HepG2 (cell line): ENCODE results near the gene HS3ST5. TPM values are rescaled to one million over a fixed set of nuclear protein-coding genes. Genes with fewer than 3 reads are reported as not detected.

Experiments used
- ATAC-seq: fragments of 200-7000 bp; cut with Tn5 transposase; 3 replicates; pipeline ENCODE4 v1.9.1; 2020; ENCODE audit warnings: mild to moderate bottlenecking, moderate library complexity
- BruUV-seq: library from RNA; stranded (reverse); fragments of 400-500 nt; replicated peaks from 2 replicates; lab custom pipeline; 2021; lab: Mats Ljungman, UMichigan
- CTCF ChIA-PET: fragments of 300-600 bp; formaldehyde crosslinking; extraction: SDS; loops from one replicate; lab custom pipeline; 2021; ENCODE audit warnings: low total read pairs, inconsistent platforms, low intra/inter-chr PET ratio; lab: Yijun Ruan, JAX
- POLR2A ChIA-PET: fragments of 350-600 bp; sonication (Branson Sonifier 250); formaldehyde crosslinking; loops from one replicate; lab custom pipeline; 2020; ENCODE audit warnings: antibody characterized with exemption, inconsistent platforms; lab: Yijun Ruan, JAX
- DNase-seq: peaks from one replicate; pipeline ENCODE4 v3.0.0-alpha.2; 2015; ENCODE audit warnings: low spot score
- FAIRE-seq: peaks from 3 replicates; lab custom pipeline; 2011; peaks lifted over from hg19 to GRCh38; lab: Jason Lieb, UNC
- H2AFZ ChIP-seq: one replicate; pipeline ENCODE4 v1.6.1; 2011; ENCODE audit warnings: low read length, inconsistent platforms
- H3K27ac ChIP-seq: fragments of 300-600 bp; 3 replicates; pipeline ENCODE4 v1.8.0; 2011; ENCODE audit warnings: mixed run types, mild to moderate bottlenecking, mixed read lengths, low read length, inconsistent platforms; ENCODE audit not compliant: insufficient read depth; ENCODE audit errors: extremely low read length
- H3K27me3 ChIP-seq, 2 experiments: fragments of 200-600 bp in 1 of 2; 2 replicates in 1 of 2; 3 replicates in 1 of 2; pipeline versions ENCODE4 v1.6.0 to v1.8.0; 2011; ENCODE audit warnings: low read length in 2 of 2, mild to moderate bottlenecking in 2 of 2, moderate library complexity in 2 of 2, inconsistent platforms in 1 of 2; ENCODE audit not compliant: insufficient read depth in 2 of 2, control insufficient read depth in 1 of 2
- H3K36me3 ChIP-seq, 2 experiments: fragments of 200-600 bp in 1 of 2; replicated peaks in 1 of 2; 2 replicates in 1 of 2; 3 replicates in 1 of 2; pipeline versions ENCODE4 v1.5.1 to v1.8.0; 2011; ENCODE audit warnings: low read length in 2 of 2, inconsistent platforms in 1 of 2; ENCODE audit not compliant: insufficient read depth in 2 of 2, control insufficient read depth in 1 of 2
- H3K4me1 ChIP-seq: 2 replicates; pipeline ENCODE4 v1.5.1; 2012; ENCODE audit warnings: low read length, inconsistent platforms; ENCODE audit not compliant: insufficient read depth
- H3K4me2 ChIP-seq: 2 replicates; pipeline ENCODE4 v1.6.0; 2011; ENCODE audit warnings: low read depth, low read length, inconsistent platforms
- H3K4me3 ChIP-seq, 3 experiments: fragments of 200-600 bp in 1 of 3; sonication (generic), shearing (Covaris generic) in 1 of 3; replicated peaks in 1 of 3; 2 replicates each; pipeline ENCODE4 v1.5.1; 2011 to 2016; ENCODE audit warnings: low read length in 3 of 3, inconsistent platforms in 2 of 3, low read depth in 2 of 3, mild to moderate bottlenecking in 2 of 3, control low read depth in 1 of 3, mixed read lengths in 1 of 3; ENCODE audit not compliant: insufficient read depth in 1 of 3
- H3K79me2 ChIP-seq: one replicate; pipeline ENCODE4 v1.6.1; 2011; ENCODE audit warnings: low read length, inconsistent platforms; ENCODE audit not compliant: insufficient read depth
- H3K9ac ChIP-seq: 2 replicates; pipeline ENCODE4 v1.6.0; 2011; ENCODE audit warnings: mild to moderate bottlenecking, low read depth, low read length, inconsistent platforms; ENCODE audit not compliant: insufficient read depth
- H3K9me3 ChIP-seq: 2 replicates; pipeline ENCODE4 v1.5.1; 2012; ENCODE audit warnings: mild to moderate bottlenecking, low read length
- H4K20me1 ChIP-seq: 2 replicates; pipeline ENCODE4 v1.6.0; 2011; ENCODE audit warnings: inconsistent platforms, mild to moderate bottlenecking, low read length, moderate library complexity; ENCODE audit not compliant: insufficient read depth
- MAFF ChIP-seq: IDR thresholded peaks from 2 replicates; pipeline ENCODE4 v1.6.1; 2011; ENCODE audit warnings: low read depth, low read length, improper control_type of control experiment
- MAFK ChIP-seq, 2 experiments: IDR thresholded peaks in 1 of 2; conservative IDR thresholded peaks in 1 of 2; 2 replicates each; pipeline ENCODE4 v1.6.1; 2011; ENCODE audit warnings: improper control_type of control experiment in 2 of 2, low read length in 2 of 2
- NR2C2 ChIP-seq: sonication (generic); formaldehyde crosslinking; IDR thresholded peaks from 2 replicates; pipeline ENCODE4 v1.4.0; 2020; ENCODE audit warnings: missing genetic modification reagents, mild to moderate bottlenecking, moderate library complexity, borderline replicate concordance
- PAXIP1 ChIP-seq: sonication (generic); formaldehyde crosslinking; conservative IDR thresholded peaks from 2 replicates; pipeline ENCODE4 v1.4.0; 2020; ENCODE audit warnings: mild to moderate bottlenecking, missing genetic modification reagents, moderate library complexity
- SNAPC2 ChIP-seq: sonication (generic); formaldehyde crosslinking; IDR thresholded peaks from 2 replicates; pipeline ENCODE4 v1.8.1; 2022; ENCODE audit warnings: mild to moderate bottlenecking, missing genetic modification reagents
- SOX13 ChIP-seq, 3 experiments: fragments of 450-650 bp in 1 of 3; sonication (generic) in 1 of 3; formaldehyde crosslinking in 1 of 3; IDR thresholded peaks in 2 of 3; conservative IDR thresholded peaks in 1 of 3; 2 replicates each; pipeline versions ENCODE4 v1.5.0 to v1.6.1; 2016 to 2020; ENCODE audit warnings: antibody characterized with exemption in 1 of 3, mild to moderate bottlenecking in 1 of 3, missing compliant biosample characterization in 1 of 3, missing genetic modification reagents in 1 of 3, moderate library complexity in 1 of 3
- TCF12 ChIP-seq, 2 experiments: fragments of 450-650 bp in 1 of 2; sonication (generic) in 1 of 2; formaldehyde crosslinking in 1 of 2; IDR thresholded peaks; 2 replicates each; pipeline versions ENCODE4 v1.6.1 to v1.8.0; 2017 to 2022; ENCODE audit warnings: antibody characterized with exemption in 1 of 2, mild to moderate bottlenecking in 1 of 2, missing genetic modification reagents in 1 of 2, moderate library complexity in 1 of 2
- ZBTB3 ChIP-seq: sonication (generic); formaldehyde crosslinking; IDR thresholded peaks from 2 replicates; pipeline ENCODE4 v1.4.0; 2020; ENCODE audit warnings: low read depth, mild to moderate bottlenecking, moderate library complexity, missing genetic modification reagents, borderline replicate concordance
- ZNF431 ChIP-seq: sonication (generic); formaldehyde crosslinking; IDR thresholded peaks from 2 replicates; pipeline ENCODE4 v1.9.0; 2022; ENCODE audit warnings: missing genetic modification reagents, low read depth, mild to moderate bottlenecking, borderline replicate concordance
- ZNF530 ChIP-seq: sonication (generic); formaldehyde crosslinking; IDR thresholded peaks from 2 replicates; pipeline ENCODE4 v1.5.0; 2020; ENCODE audit warnings: low read depth, mild to moderate bottlenecking, missing genetic modification reagents
- WGBS: methylation state at CpG from one replicate; pipeline ENCODE4 v1.1.6; 2017; ENCODE audit warnings: low lambda C conversion rate; 5-methylcytosine and 5-hydroxymethylcytosine counted together
- in situ Hi-C: cut with HindIII; loops from 2 replicates; pipeline ENCODE4 v1.10.0; 2017; ENCODE audit warnings: low pct_unique_long_range_greater_than_20kb; ENCODE audit not compliant: extremely low pct_ligation_motif_present
- intact Hi-C: fragments of 100-400 bp; cut with micrococcal nuclease; formaldehyde crosslinking; loops from one replicate; pipeline ENCODE4 v1.10.0; 2022; ENCODE audit not compliant: unreplicated experiment
- polyA plus RNA-seq, 8 experiments: library from polyadenylated mRNA; depleted of rRNA in 3 of 8; stranded (reverse) in 7 of 8; unstranded in 1 of 8; fragments of >200 nt; fragmentation: Illumina TruSeq in 4 of 8; extraction: Trizol in 4 of 8; gene quantifications; 2 replicates each; pipeline versions ENCODE4 v1.2.1 to v1.2.3, GENCODE V29; 2011 to 2016; ENCODE audit warnings: low read depth in 4 of 8, missing spikeins in 1 of 8, mixed read lengths in 1 of 8; ENCODE audit not compliant: insufficient read depth in 1 of 8
- total RNA-seq, 5 experiments: library from RNA; depleted of rRNA; stranded (reverse); fragments of >200 nt; fragmentation: Illumina TruSeq; extraction: Trizol; gene quantifications; 2 replicates each; pipeline ENCODE4 v1.2.3, GENCODE V29; 2016; ENCODE audit warnings: low read depth in 1 of 5
- TF ChIP-seq, protein P1 (sequence below): sonication (generic); formaldehyde crosslinking; IDR thresholded peaks from 2 replicates; pipeline ENCODE4 v1.4.0; 2020; ENCODE audit warnings: missing genetic modification reagents, borderline replicate concordance

Gene HS3ST5
- total and polyA plus RNA-seq, 2 of the 13 experiments (the other 11 are each of a cell fraction or from before 2014, with no cell fraction given), result 1.1 to 1.6 TPM

GRCh38 chr6:114344246-114344970 lies 1.6 kb upstream of the HS3ST5 start:
- intact Hi-C loops (loop anchor here (5.0 to 10.0 kb wide), 2 partner anchors 170 to 172 kb away; no protein-coding TSS in a partner anchor), in situ Hi-C loops (loop anchor here (25.0 kb wide), 1 partner anchor 357 kb away; no protein-coding TSS in a partner anchor)
- Histone ChIP-seq H3K27ac (no peak overlapping the region), H3K9ac (peak overlapping the region; percentile 67; the same call in 1 of the 2 replicates), H2AFZ (no peak overlapping the region), H3K4me2 (peak overlapping the region; percentile 84), H3K36me3 (no peaks in the 10 kb centered on the region), H4K20me1 (peaks cover 3% of the 10 kb centered on the region; the same call in 1 of the 2 replicates), H3K79me2 (peaks cover 19% of the 10 kb centered on the region), H3K4me3 (peak overlapping the region in 1 of 3 experiments; percentile 90; a peak in 1 of 6 replicates), H3K9me3 (no peaks in the 10 kb centered on the region), H3K4me1 (peaks cover 21% of the 10 kb centered on the region), H3K27me3 (no peaks in the 10 kb centered on the region; a peak in 2 of 5 replicates)
- CTCF ChIA-PET, result no interaction called here
- POLR2A ChIA-PET, result no interaction called here
- FAIRE-seq (no peak), DNase-seq (no peak), ATAC-seq (no peak)
- no TSS peak for BruUV-seq
- WGBS, result 69% methylated on average over 3 of the region's 3 CpGs
- TF ChIP-seq PAXIP1 (CRISPR knock-in tag), result no peak
- TF ChIP-seq, protein P1, sequence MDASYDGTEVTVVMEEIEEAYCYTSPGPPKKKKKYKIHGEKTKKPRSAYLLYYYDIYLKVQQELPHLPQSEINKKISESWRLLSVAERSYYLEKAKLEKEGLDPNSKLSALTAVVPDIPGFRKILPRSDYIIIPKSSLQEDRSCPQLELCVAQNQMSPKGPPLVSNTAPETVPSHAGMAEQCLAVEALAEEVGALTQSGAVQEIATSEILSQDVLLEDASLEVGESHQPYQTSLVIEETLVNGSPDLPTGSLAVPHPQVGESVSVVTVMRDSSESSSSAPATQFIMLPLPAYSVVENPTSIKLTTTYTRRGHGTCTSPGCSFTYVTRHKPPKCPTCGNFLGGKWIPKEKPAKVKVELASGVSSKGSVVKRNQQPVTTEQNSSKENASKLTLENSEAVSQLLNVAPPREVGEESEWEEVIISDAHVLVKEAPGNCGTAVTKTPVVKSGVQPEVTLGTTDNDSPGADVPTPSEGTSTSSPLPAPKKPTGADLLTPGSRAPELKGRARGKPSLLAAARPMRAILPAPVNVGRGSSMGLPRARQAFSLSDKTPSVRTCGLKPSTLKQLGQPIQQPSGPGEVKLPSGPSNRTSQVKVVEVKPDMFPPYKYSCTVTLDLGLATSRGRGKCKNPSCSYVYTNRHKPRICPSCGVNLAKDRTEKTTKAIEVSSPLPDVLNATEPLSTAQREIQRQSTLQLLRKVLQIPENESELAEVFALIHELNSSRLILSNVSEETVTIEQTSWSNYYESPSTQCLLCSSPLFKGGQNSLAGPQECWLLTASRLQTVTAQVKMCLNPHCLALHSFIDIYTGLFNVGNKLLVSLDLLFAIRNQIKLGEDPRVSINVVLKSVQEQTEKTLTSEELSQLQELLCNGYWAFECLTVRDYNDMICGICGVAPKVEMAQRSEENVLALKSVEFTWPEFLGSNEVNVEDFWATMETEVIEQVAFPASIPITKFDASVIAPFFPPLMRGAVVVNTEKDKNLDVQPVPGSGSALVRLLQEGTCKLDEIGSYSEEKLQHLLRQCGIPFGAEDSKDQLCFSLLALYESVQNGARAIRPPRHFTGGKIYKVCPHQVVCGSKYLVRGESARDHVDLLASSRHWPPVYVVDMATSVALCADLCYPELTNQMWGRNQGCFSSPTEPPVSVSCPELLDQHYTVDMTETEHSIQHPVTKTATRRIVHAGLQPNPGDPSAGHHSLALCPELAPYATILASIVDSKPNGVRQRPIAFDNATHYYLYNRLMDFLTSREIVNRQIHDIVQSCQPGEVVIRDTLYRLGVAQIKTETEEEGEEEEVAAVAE (CRISPR knock-in tag), result no peak
- TF ChIP-seq MAFK (conservative IDR thresholded peaks at IDR 0.05 in 1 of 2, IDR thresholded peaks at IDR 0.05 in 1 of 2; ENCODE audit: low read length in 2 of 2), result peak; percentile 54 to 70; a peak in 3 of 4 replicates
- no peak for TF ChIP-seq ZNF431 (CRISPR knock-in tag)
- TF ChIP-seq ZNF530 (CRISPR knock-in tag), result no peak
- TF ChIP-seq MAFF, result peak; percentile 59; the same call in 1 of the 2 replicates
- TF ChIP-seq NR2C2 (CRISPR knock-in tag), result no peak
- no peak for TF ChIP-seq TCF12 (IDR thresholded peaks at IDR 0.05)
- TF ChIP-seq TCF12 (CRISPR knock-in tag; IDR thresholded peaks at IDR 0.05), result no peak
- TF ChIP-seq SOX13 (IDR thresholded peaks at IDR 0.05), result no peak
- TF ChIP-seq SOX13 (CRISPR knock-in tag; conservative IDR thresholded peaks at IDR 0.05 in 1 of 2, IDR thresholded peaks at IDR 0.05 in 1 of 2), result 0 out of 4 replicates have a peak, but pooled peaks of 1 of the 2 experiments have one; percentile 19
- TF ChIP-seq SNAPC2, result no peak
- no peak for TF ChIP-seq ZBTB3 (CRISPR knock-in tag)
